K562 (cell line): ENCODE data around the gene ADGRG1. TPM values are rescaled to one million over a fixed set of nuclear protein-coding genes. Genes with fewer than 3 reads are reported as not detected.
A peak's percentile ranks its signal among the peaks of the same experiment; 100 is the strongest.

Experiments used
- BRF1 ChIP-seq: IDR thresholded peaks from 3 replicates; pipeline ENCODE4 v1.6.1; 2011; ENCODE audit warnings: borderline replicate concordance, mild to moderate bottlenecking; ENCODE audit not compliant: insufficient read length; ENCODE audit errors: extremely low read depth
- CHAMP1 ChIP-seq: fragments of 450-650 bp; IDR thresholded peaks from 2 replicates; pipeline ENCODE4 v1.6.1; 2016; ENCODE audit warnings: mild to moderate bottlenecking
- E2F4 ChIP-seq: sonication (generic); formaldehyde crosslinking; IDR thresholded peaks from 2 replicates; pipeline ENCODE4 v1.8.0; 2022; ENCODE audit warnings: mild to moderate bottlenecking, low read depth, missing genetic modification reagents
- EZH2 ChIP-seq: IDR thresholded peaks from 2 replicates; pipeline ENCODE4 v1.6.1; 2012; ENCODE audit warnings: low read depth, mild to moderate bottlenecking, inconsistent platforms, low read length, borderline replicate concordance
- HMGXB4 ChIP-seq: sonication (generic); formaldehyde crosslinking; IDR thresholded peaks from 2 replicates; pipeline ENCODE4 v1.8.1; 2023; ENCODE audit warnings: mild to moderate bottlenecking, missing genetic modification reagents
- KAT2B ChIP-seq: IDR thresholded peaks from one replicate; pipeline ENCODE4 v1.6.1; 2012; ENCODE audit warnings: low read depth, mild to moderate bottlenecking, control low read depth, inconsistent platforms, low read length, moderate library complexity
- KDM1A ChIP-seq, 2 experiments: fragments of 450-650 bp; IDR thresholded peaks; 2 replicates each; pipeline ENCODE4 v1.6.1; 2016; ENCODE audit warnings: mild to moderate bottlenecking in 2 of 2
- NCOA6 ChIP-seq: fragments of 450-650 bp; IDR thresholded peaks from 2 replicates; pipeline ENCODE4 v1.6.1; 2017; ENCODE audit warnings: mild to moderate bottlenecking
- NCOR1 ChIP-seq: fragments of 450-650 bp; IDR thresholded peaks from 2 replicates; pipeline ENCODE4 v1.6.1; 2016; ENCODE audit warnings: mild to moderate bottlenecking, moderate library complexity
- PCBP2 ChIP-seq: fragments of 200-400 bp; formaldehyde crosslinking; IDR thresholded peaks from 2 replicates; pipeline ENCODE4 v1.6.1; 2018; ENCODE audit warnings: low read length, low read depth, mild to moderate bottlenecking, moderate library complexity; ENCODE audit not compliant: poor library complexity, severe bottlenecking
- ZBTB8A ChIP-seq: fragments of 450-650 bp; IDR thresholded peaks from 2 replicates; pipeline ENCODE4 v1.6.1; 2018; ENCODE audit warnings: mild to moderate bottlenecking, moderate library complexity; ENCODE audit not compliant: partially characterized antibody
- ZFP36 ChIP-seq: fragments of 150-350 bp; IDR thresholded peaks from 2 replicates; pipeline ENCODE4 v1.6.1; 2018; ENCODE audit warnings: low read length, low read depth; ENCODE audit not compliant: partially characterized antibody
- ZNF134 ChIP-seq: fragments of 250-450 bp; sonication (Bioruptor Pico); conservative IDR thresholded peaks from 2 replicates; pipeline ENCODE4 v1.4.0; 2020
- ZNF212 ChIP-seq: fragments of 450-650 bp; formaldehyde crosslinking; IDR thresholded peaks from 2 replicates; pipeline ENCODE4 v1.4.0; 2020; ENCODE audit warnings: mild to moderate bottlenecking
- ZNF398 ChIP-seq: fragments of 250-450 bp; sonication (Bioruptor Pico); IDR thresholded peaks from 2 replicates; pipeline ENCODE4 v1.8.0; 2021; ENCODE audit warnings: moderate library complexity, mild to moderate bottlenecking, inconsistent platforms
- polyA plus RNA-seq, 8 experiments: library from polyadenylated mRNA; depleted of rRNA in 4 of 8; stranded (reverse) in 5 of 8; unstranded in 3 of 8; fragments of >200 nt; fragmentation: Nextera tagmentation in 2 of 8; fragmentation: Illumina TruSeq in 1 of 8; extraction: Ambion mirVana in 2 of 8; extraction: Trizol in 1 of 8; gene quantifications; 2 replicates each; pipeline versions ENCODE4 v1.2.1 to v1.2.3, GENCODE V29; 2011 to 2014; ENCODE audit warnings: inconsistent platforms in 1 of 8, missing spikeins in 1 of 8
- total RNA-seq, 7 experiments: library from RNA; depleted of rRNA in 6 of 7; stranded (reverse); fragments of >200 nt in 6 of 7; fragmentation: Illumina TruSeq in 2 of 7; extraction: Trizol in 2 of 7; gene quantifications; 2 replicates each; pipeline versions ENCODE4 v1.2.1 to v1.2.3, GENCODE V29; 2011 to 2021; ENCODE audit warnings: low replicate concordance in 1 of 7

The ADGRG1 gene
- total and polyA plus RNA-seq, 9 of the 15 experiments (the other 6 are each of a cell fraction or from before 2014, with no cell fraction given) = 0.04 to 0.31 (median 0.16) TPM; not detected in 6

GRCh38 chr16:57633383-57634064 is 5.1 kb downstream of the ADGRG1 start (continued):
- TF ChIP-seq E2F4 = no peak
- TF ChIP-seq PCBP2 = no peak
- TF ChIP-seq ZFP36 = peak; percentile 73
- no peak for TF ChIP-seq CHAMP1
- no peak for TF ChIP-seq NCOR1
- TF ChIP-seq ZNF212 (CRISPR knock-in tag) = no peak
- TF ChIP-seq NCOA6 = no peak
- no peak for TF ChIP-seq KAT2B
- TF ChIP-seq BRF1 = no peak
- TF ChIP-seq HMGXB4 (CRISPR knock-in tag) = no peak
- TF ChIP-seq EZH2 = no peak
- TF ChIP-seq ZNF134 = no peak
- TF ChIP-seq KDM1A (IDR thresholded peaks at IDR 0.05) = 0 out of 4 replicates have a peak, but pooled peaks of 1 of the 2 experiments have one; percentile 12
- no peak for TF ChIP-seq ZNF398 (CRISPR knock-in tag)
- TF ChIP-seq ZBTB8A = no peak
